Vagina (tissue), 2 donors: ENCODE data around the gene USP46. TPM values are rescaled to one million over a fixed set of nuclear protein-coding genes. Genes with fewer than 3 reads are reported as not detected.

ENCODE experiments used
- DNase-seq, 2 donors: peaks; one replicate each; pipeline ENCODE4 v3.0.0-alpha.2; 2017; ENCODE audit errors: extremely low spot score in 2 of 2
- H3K27ac ChIP-seq: fragments of 200-600 bp; sonication (generic); one replicate; pipeline ENCODE4 v1.5.1; 2019
- H3K27me3 ChIP-seq: fragments of 200-600 bp; sonication (generic); one replicate; pipeline ENCODE4 v1.5.1; 2019
- H3K36me3 ChIP-seq, 2 donors: fragments of 200-600 bp; sonication (generic); one replicate each; pipeline ENCODE4 v1.5.1; 2017 to 2019
- H3K4me1 ChIP-seq: fragments of 200-600 bp; sonication (generic); one replicate; pipeline ENCODE4 v1.5.1; 2019
- H3K4me3 ChIP-seq, 2 donors: fragments of 200-600 bp; sonication (generic); 1 replicate in 1 of 2; 2 replicates in 1 of 2; pipeline ENCODE4 v1.5.1; 2016 to 2019
- H3K9me3 ChIP-seq: fragments of 200-600 bp; sonication (generic); one replicate; pipeline ENCODE4 v1.5.1; 2019
- CTCF ChIP-seq, 3 experiments: fragments of 450-650 bp in 2 of 3; fragments of 200-600 bp in 1 of 3; sonication (generic) in 1 of 3; IDR thresholded peaks; one replicate each; pipeline ENCODE4 v1.5.1; 2017 to 2019; ENCODE audit warnings: antibody characterized with exemption in 3 of 3, mild to moderate bottlenecking in 2 of 3, moderate library complexity in 2 of 3
- POLR2A ChIP-seq, 2 donors: fragments of 450-650 bp; IDR thresholded peaks; one replicate each; pipeline ENCODE4 v1.6.1; 2017; ENCODE audit warnings: antibody characterized with exemption in 2 of 2, mild to moderate bottlenecking in 2 of 2, moderate library complexity in 2 of 2
- POLR2AphosphoS5 ChIP-seq, 2 donors: sonication (generic); formaldehyde crosslinking; IDR thresholded peaks; one replicate each; pipeline ENCODE4 v1.9.0; 2017; ENCODE audit warnings: antibody characterized with exemption in 2 of 2, mild to moderate bottlenecking in 2 of 2, low read depth in 1 of 2; ENCODE audit not compliant: insufficient read depth in 1 of 2
- intact Hi-C: fragments of 100-400 bp; cut with DNase I; formaldehyde crosslinking; loops from one replicate; pipeline ENCODE4 v1.15.1; 2023
- total RNA-seq: library from RNA; depleted of rRNA; stranded (reverse); fragments of >200 nt; gene quantifications from one replicate; pipeline ENCODE4 v1.2.3, GENCODE V29; 2016

The USP46 gene
- total RNA-seq, 1 donor from 2014 or later = 10.6 TPM

GRCh38 chr4:52546449-52546848 lies 112.7 kb downstream of the USP46 start:
- Histone ChIP-seq H3K9me3 (no peaks in the 10 kb centered on the region), H3K4me1 (no peaks in the 10 kb centered on the region), H3K4me3 (no peak overlapping the region), H3K27me3 (no peaks in the 10 kb centered on the region), H3K27ac (no peak overlapping the region), H3K36me3 (no peaks in the 10 kb centered on the region)
- no peak for DNase-seq
- intact Hi-C loops = loop anchor here (5.0 kb wide), 1 partner anchor 436 kb away; no protein-coding TSS in a partner anchor
- TF ChIP-seq CTCF (IDR thresholded peaks at IDR 0.05) (no peak), POLR2A (IDR thresholded peaks at IDR 0.05) (no peak), POLR2AphosphoS5 (IDR thresholded peaks at IDR 0.05; ENCODE audit: insufficient read depth in 1 of 2, low read depth in 1 of 2) (no peak)

DNA sequence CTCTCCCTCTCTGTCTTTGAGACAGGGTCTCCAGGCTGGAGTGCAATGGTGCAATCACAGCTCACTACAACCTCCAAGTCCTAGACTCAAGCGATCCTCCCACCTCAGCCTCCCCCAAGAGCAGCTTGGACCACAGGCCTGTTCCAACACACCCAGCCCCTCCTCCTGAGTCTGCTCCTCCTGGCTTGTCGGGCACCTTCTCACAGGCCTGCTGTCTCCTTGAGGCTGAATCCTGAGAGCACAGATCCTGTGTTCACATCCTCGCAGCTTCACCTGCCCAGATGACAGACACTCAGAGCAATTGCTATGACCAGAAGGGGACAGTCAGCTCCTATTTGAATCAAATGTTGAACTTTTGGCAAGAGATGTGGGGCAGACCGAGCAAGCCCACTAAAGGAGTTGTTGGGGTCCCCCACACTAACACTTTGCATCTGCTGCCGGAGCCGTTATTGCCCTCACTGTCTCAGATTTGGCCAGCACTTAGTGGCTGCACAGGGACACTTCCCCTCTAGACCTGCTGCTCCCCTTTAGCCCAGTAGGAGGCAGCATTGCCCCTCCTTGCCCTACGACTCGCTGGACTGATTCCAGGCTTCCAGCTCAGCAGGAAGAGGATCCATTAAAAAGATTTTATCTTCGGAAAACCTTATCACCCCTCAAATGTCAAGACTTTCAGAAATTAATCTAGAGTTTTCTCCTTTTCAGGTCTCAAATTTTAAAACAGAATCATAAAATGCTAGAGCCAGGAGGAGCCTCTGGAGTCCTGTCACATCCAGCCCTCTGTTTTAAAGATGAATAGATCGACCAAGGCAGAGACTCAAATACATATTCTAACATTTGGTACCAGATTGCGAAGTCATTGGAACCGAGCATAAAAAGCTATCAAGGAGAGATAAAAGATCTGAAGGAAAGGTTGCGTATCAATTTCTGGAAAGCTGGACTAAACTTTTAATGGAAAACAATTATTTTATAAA lies 113.7 kb downstream of the USP46 start:
- DNase-seq = no peak
- H3K4me1 ChIP-seq = no peaks in the 10 kb centered on the region
- H3K9me3 ChIP-seq = no peaks in the 10 kb centered on the region
- no peak overlapping the region for H3K4me3 ChIP-seq
- intact Hi-C loops = loop anchor here (5.0 kb wide), 1 partner anchor 437 kb away; no protein-coding TSS in a partner anchor
- TF ChIP-seq POLR2AphosphoS5 (IDR thresholded peaks at IDR 0.05; ENCODE audit: insufficient read depth in 1 of 2, low read depth in 1 of 2) (no peak), CTCF (IDR thresholded peaks at IDR 0.05) (peak; percentile 15 to 78 (median 75)), POLR2A (IDR thresholded peaks at IDR 0.05) (no peak)
- no peaks in the 10 kb centered on the region for H3K36me3 ChIP-seq
- no peak overlapping the region for H3K27ac ChIP-seq
- no peaks in the 10 kb centered on the region for H3K27me3 ChIP-seq

Other genes with a start within 250 kb of the USP46 start
- gene ERVMER34-1, start 92.1 kb upstream of the USP46 start, total RNA-seq = 2.7 TPM
- 9.3 TPM for gene RASL11B, start 203.0 kb upstream of the USP46 start, total RNA-seq